ENCODE data around the gene REXO1. TPM values are rescaled to one million over a fixed set of nuclear protein-coding genes. Genes with fewer than 3 reads are reported as not detected.

The REXO1 gene
- total RNA-seq, 1 experiment from 2014 or later, result 56.8 TPM

DNA sequence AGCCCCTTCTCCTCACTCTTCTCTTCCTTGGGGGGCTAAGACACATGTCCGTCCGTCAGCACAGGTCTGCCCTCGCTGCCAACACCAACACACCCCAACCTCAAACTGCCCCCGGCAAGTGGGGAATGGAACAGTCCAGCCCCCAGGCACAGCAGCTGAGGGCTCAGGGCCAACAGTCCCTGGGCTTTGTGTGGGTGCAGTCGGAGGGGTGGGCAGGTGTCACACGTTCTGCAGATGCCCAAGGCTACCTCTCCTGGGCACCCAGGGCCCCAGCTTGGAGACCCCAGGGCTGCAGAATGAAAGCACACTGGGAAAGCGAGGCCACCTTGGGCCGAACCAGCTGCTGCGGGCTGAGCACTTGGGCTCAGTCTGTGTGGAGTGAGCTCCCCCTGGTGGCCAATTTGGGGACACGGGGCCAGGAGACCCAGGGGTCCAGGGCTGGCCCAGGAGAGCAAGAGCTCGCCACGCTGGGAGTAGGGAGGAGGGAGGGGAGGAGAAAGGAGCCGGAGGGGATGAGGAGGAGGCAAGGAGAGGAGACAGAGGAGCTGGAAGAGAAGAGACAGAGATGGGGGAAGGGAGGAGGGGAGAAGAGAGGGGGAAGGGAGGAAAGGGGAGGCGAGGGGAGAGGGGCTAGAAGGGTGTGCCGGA, 22.2 kb downstream of the REXO1 start:
- Mint-ChIP-seq H3K4me1 (peaks cover 3 to 10% of the 10 kb centered on the region in 2 experiments; a peak in 2 of 4 replicates), H3K27ac (peak overlapping the region in 2 of 3 experiments; percentile 22 to 95; a peak in 2 of 7 replicates), H3K9me3 (no peaks in the 10 kb centered on the region), H3K36me3 (ENCODE audit: insufficient read depth in 1 of 3, low read depth in 3 of 3) (peaks cover 6 to 38% (median 23%) of the 10 kb centered on the region in 3 experiments; a peak in 6 of 7 replicates), H3K4me3 (peak overlapping the region in 1 of 2 experiments; percentile 38; a peak in 2 of 5 replicates), H3K27me3 (ENCODE audit: low read depth) (no peaks in the 10 kb centered on the region)
- Histone ChIP-seq H2BK15ac (ENCODE audit: low read depth, low read length) (no peak overlapping the region), H3T11ph (ENCODE audit: low read length) (no peak overlapping the region), H2BK120ac (ENCODE audit: low read depth, low read length, poor library complexity, severe bottlenecking) (no peak overlapping the region), H3K23me2 (ENCODE audit: insufficient read length, low read depth, low read length, poor library complexity, severe bottlenecking) (no peaks in the 10 kb centered on the region), H2AK5ac (ENCODE audit: insufficient read length, low read length) (no peak overlapping the region), H4K5ac (ENCODE audit: insufficient read length, low read depth, low read length) (no peak overlapping the region), H3K14ac (ENCODE audit: insufficient read depth, low read length) (no peak overlapping the region), H4K91ac (ENCODE audit: insufficient read length, low read depth, low read length) (no peak overlapping the region), H3K4me1 (ENCODE audit: insufficient read depth, low read length) (no peaks in the 10 kb centered on the region), H3K27me3 (ENCODE audit: insufficient read depth, low read length) (no peaks in the 10 kb centered on the region), H2BK5ac (ENCODE audit: insufficient read length, low read length) (no peak overlapping the region), H3K4me2 (ENCODE audit: insufficient read depth, insufficient read length, low read length) (no peak overlapping the region), H2BK12ac (ENCODE audit: insufficient read length, low read depth, low read length) (no peak overlapping the region), H3K9ac (ENCODE audit: extremely low read depth, insufficient read length, low read length) (no peak overlapping the region), H3K23ac (ENCODE audit: insufficient read length, low read depth, low read length) (no peak overlapping the region), H3K56ac (ENCODE audit: insufficient read length, low read depth, low read length) (no peak overlapping the region), H4K20me1 (ENCODE audit: control insufficient read depth, insufficient read depth, insufficient read length) (no peaks in the 10 kb centered on the region), H2AFZ (ENCODE audit: low read length) (no peak overlapping the region), H3K9me3 (ENCODE audit: control insufficient read depth, low read depth, low read length) (no peaks in the 10 kb centered on the region), H2BK20ac (ENCODE audit: low read depth, low read length, poor library complexity, severe bottlenecking) (no peak overlapping the region), H3K79me2 (ENCODE audit: insufficient read depth, low read length) (peaks cover 2% of the 10 kb centered on the region; the same call in 1 of the 2 replicates), H3K4ac (ENCODE audit: low read depth, low read length) (no peak overlapping the region), H3K18ac (ENCODE audit: insufficient read length, low read depth, low read length) (no peak overlapping the region), H4K8ac (replicated peaks; ENCODE audit: insufficient read length, low read depth, low read length) (no peak overlapping the region), H3K79me1 (ENCODE audit: insufficient read depth, low read depth, low read length, poor library complexity, severe bottlenecking) (no peaks in the 10 kb centered on the region), H3K27ac (ENCODE audit: insufficient read length, low read depth, low read length) (no peak overlapping the region)
- WGBS (ENCODE audit: extremely low coverage, insufficient read length, low lambda C conversion rate), result no CpG with 5 or more reads among the region's 15 CpGs
- TF ChIP-seq, protein P1, sequence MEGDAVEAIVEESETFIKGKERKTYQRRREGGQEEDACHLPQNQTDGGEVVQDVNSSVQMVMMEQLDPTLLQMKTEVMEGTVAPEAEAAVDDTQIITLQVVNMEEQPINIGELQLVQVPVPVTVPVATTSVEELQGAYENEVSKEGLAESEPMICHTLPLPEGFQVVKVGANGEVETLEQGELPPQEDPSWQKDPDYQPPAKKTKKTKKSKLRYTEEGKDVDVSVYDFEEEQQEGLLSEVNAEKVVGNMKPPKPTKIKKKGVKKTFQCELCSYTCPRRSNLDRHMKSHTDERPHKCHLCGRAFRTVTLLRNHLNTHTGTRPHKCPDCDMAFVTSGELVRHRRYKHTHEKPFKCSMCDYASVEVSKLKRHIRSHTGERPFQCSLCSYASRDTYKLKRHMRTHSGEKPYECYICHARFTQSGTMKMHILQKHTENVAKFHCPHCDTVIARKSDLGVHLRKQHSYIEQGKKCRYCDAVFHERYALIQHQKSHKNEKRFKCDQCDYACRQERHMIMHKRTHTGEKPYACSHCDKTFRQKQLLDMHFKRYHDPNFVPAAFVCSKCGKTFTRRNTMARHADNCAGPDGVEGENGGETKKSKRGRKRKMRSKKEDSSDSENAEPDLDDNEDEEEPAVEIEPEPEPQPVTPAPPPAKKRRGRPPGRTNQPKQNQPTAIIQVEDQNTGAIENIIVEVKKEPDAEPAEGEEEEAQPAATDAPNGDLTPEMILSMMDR (conservative IDR thresholded peaks at IDR 0.05), result peak; percentile 93
- peak; percentile 90 for DNase-seq
